ENCODE results near the gene NAIF1.

GRCh38 chr9:128015696-128016095 is 51.4 kb downstream of the NAIF1 start:
- no peak for TF ChIP-seq POLR2AphosphoS5 (IDR thresholded peaks at IDR 0.05; ENCODE audit: borderline replicate concordance, low read depth, low read length)
- TF ChIP-seq EZH2 (IDR thresholded peaks at IDR 0.05), result no peak
- TF ChIP-seq FOXP2 (optimal IDR thresholded peaks at IDR 0.05; ENCODE audit: control extremely low read depth, extremely low read length, insufficient read depth), result no peak
